Medulla oblongata (tissue), 1 donor: ENCODE results near the gene CD72.
"Not testable (repeated sequence)": the region's sequence is repeated elsewhere in the genome, so short reads cannot be mapped to it uniquely, and the experiment has no call there.

ENCODE experiments used
- DNase-seq: peaks from one replicate; pipeline ENCODE4 v3.0.0-alpha.2; 2015; ENCODE audit errors: extremely low spot score

Gene CD72

GRCh38 chr9:35616681-35617459 is 1.3 kb downstream of the CD72 start:
- peak; percentile 40 for DNase-seq

- DNase-seq: no peak
Observed at GRCh38 chr9:35615981-35616680, 2.1 kb downstream of the CD72 start.

- DNase-seq: no peak
Observed at GRCh38 chr9:35612843-35613242, 5.4 kb downstream of the CD72 start.

- not testable (repeated sequence) for DNase-seq
Observed at GRCh38 chr9:35612066-35612465, 6.1 kb downstream of the CD72 start.

GRCh38 chr9:35611230-35611797 is 6.9 kb downstream of the CD72 start:
- DNase-seq: peak; percentile 72

GRCh38 chr9:35609820-35610163 is 8.4 kb downstream of the CD72 start:
- no peak for DNase-seq

- DNase-seq: no peak
Observed at GRCh38 chr9:35609001-35609819, 9.0 kb downstream of the CD72 start.

GRCh38 chr9:35608221-35608620 is 10.0 kb downstream of the CD72 start:
- DNase-seq: no peak

- DNase-seq: no peak
Observed at GRCh38 chr9:35606726-35607125, 11.5 kb downstream of the CD72 start.

- no peak for DNase-seq
Observed at GRCh38 chr9:35606138-35606504, 12.1 kb downstream of the CD72 start.

GRCh38 chr9:35605351-35606137 is 12.7 kb downstream of the CD72 start:
- no peak for DNase-seq

- DNase-seq: peak; percentile 54
Observed at GRCh38 chr9:35604578-35605350, 13.4 kb downstream of the CD72 start, which contains the start of gene TESK1. Gene TESK1 (plus strand): TSS chr9:35605262. CDS start chr9:35605620, 358 bp downstream.

- DNase-seq: peak; percentile 99
Observed at GRCh38 chr9:35603986-35604577, 14.1 kb downstream of the CD72 start.

- no peak for DNase-seq
Observed at GRCh38 chr9:35603506-35603985, 14.7 kb downstream of the CD72 start.

GRCh38 chr9:35599763-35600604 is 18.2 kb downstream of the CD72 start:
- peak; percentile 26 for DNase-seq

- no peak for DNase-seq
Observed at GRCh38 chr9:35598866-35599590, 19.2 kb downstream of the CD72 start.

- DNase-seq: not testable (repeated sequence)
Observed at GRCh38 chr9:35596907-35597306, 21.3 kb downstream of the CD72 start.

- DNase-seq: no peak
Observed at GRCh38 chr9:35594471-35594870, 23.7 kb downstream of the CD72 start.
